Kidney capillary endothelial cell (primary cell): Measurements from ENCODE around the gene C2orf80.
"Not testable (repeated sequence)": the region's sequence is repeated elsewhere in the genome, so short reads cannot be mapped to it uniquely, and the experiment has no call there.

ENCODE experiments used
- DNase-seq: peaks from one replicate; pipeline ENCODE4 v3.0.0-alpha.2; 2018; ENCODE audit warnings: low spot score

Gene C2orf80

GRCh38 chr2:208135794-208136715, 53.8 kb downstream of the C2orf80 start:
- no peak for DNase-seq

- DNase-seq: no peak
Observed at GRCh38 chr2:208134928-208135586, 54.8 kb downstream of the C2orf80 start.

- no peak for DNase-seq
Observed at GRCh38 chr2:208130712-208131110, 59.1 kb downstream of the C2orf80 start.

GRCh38 chr2:208129744-208130711, 59.8 kb downstream of the C2orf80 start, which contains the start of gene CRYGC:
CRYGC (minus strand) TSS chr2:208129828; CDS start chr2:208129792, 36 bp downstream.
- no peak for DNase-seq

- no peak for DNase-seq
Observed at GRCh38 chr2:208128136-208128535, 61.7 kb downstream of the C2orf80 start.

- no peak for DNase-seq
Observed at GRCh38 chr2:208127090-208127489, 62.7 kb downstream of the C2orf80 start.

GRCh38 chr2:208125251-208125650, 64.6 kb downstream of the C2orf80 start:
- DNase-seq: no peak

GRCh38 chr2:208124013-208124715, 65.7 kb downstream of the C2orf80 start, which contains the start of gene CRYGD:
CRYGD (minus strand) TSS chr2:208124524; CDS start chr2:208124473, 51 bp downstream.
- not testable (repeated sequence) for DNase-seq

GRCh38 chr2:208122248-208122647, 67.6 kb downstream of the C2orf80 start:
- DNase-seq: no peak

- no peak for DNase-seq
Observed at GRCh38 chr2:208118918-208119317, 70.9 kb downstream of the C2orf80 start.

- DNase-seq: not testable (repeated sequence)
Observed at GRCh38 chr2:208117390-208117789, 72.4 kb downstream of the C2orf80 start.
